GM18511 (cell line): ENCODE results near the gene CHCHD6.

Experiments used
- ATAC-seq: cut with Tn5 transposase; IDR thresholded peaks from one replicate; pipeline ENCODE4 v1.9.1; 2021; ENCODE audit warnings: mild to moderate bottlenecking, moderate library complexity; ENCODE audit not compliant: unreplicated experiment

CHCHD6 gene

GRCh38 chr3:126917232-126917804 lies 213.3 kb downstream of the CHCHD6 start:
- ATAC-seq: no peak

- no peak for ATAC-seq
Observed at GRCh38 chr3:126918355-126918821, 214.3 kb downstream of the CHCHD6 start.

DNA sequence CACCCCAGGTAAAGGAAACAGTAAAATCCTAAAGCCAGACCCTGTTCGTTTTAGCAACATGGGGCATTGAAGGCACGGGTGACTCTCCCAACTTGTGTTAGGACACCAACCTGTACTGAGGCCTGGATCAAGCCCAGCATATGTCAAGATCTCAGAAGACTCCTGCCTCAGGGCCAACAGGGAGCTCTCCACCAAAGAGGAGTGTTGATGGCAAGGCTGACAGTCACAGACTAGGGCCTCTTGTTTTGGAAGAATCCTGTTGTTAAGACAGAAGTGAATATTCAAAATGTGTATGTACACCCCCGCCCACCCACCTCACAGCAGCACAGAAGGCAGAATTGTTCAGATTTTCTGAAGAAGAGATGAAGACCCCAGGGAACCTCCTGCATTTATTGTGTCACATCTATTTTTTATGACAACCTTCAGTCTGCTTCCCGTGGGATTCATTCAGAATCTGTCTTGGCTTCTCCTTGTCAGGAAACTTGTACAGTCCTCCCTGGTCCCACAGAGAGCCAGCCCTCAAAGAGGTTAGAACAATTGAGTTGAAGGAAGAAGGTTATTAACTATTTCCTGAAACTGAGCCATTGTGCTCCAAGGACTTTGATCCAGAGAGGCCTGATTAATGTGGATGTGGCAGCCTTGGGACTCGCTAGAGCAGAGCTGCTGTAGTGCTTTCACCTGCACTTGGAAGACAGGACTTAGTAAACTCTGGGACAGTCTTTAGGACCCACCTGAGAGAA lies 217.2 kb downstream of the CHCHD6 start:
- ATAC-seq: no peak

DNA sequence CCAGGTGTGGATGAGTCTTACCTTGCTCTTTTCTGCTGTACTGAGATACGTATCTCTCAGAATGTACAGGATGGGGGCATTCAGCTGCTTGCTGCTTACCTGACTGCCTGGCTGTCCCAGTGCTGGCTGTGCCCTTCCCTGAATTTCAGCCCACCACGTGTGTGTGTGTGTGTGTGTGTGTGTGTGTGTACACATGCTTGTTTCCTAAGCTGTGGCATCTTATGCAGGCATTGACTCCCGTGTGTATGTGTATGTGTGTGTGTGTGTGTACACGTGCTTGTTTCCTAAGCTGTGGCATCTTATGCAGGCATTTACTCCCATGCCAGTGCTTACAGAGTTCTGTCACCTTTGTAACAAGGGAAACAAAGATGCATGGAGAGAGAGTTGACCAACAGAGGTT lies 218.4 kb downstream of the CHCHD6 start:
- no peak for ATAC-seq

DNA sequence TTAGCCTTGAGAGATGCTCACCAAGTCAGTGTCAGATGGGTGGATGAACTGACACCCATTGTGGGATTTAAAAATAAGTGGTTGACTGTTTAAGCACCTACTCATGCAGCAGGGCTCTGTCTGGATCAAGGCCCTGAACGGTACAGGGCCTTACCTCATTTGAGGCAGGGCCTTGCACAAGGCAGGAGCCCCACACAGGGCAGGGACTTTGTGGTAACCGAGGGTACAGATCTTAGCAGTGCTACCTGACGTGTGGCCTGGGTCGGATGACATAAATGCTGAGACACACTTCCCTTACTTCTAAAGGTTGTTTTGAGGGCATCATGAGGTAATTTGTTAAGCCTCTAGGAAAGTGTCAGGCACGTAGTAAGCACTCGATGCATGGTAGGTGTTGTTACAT lies 219.4 kb downstream of the CHCHD6 start:
- no peak for ATAC-seq

DNA sequence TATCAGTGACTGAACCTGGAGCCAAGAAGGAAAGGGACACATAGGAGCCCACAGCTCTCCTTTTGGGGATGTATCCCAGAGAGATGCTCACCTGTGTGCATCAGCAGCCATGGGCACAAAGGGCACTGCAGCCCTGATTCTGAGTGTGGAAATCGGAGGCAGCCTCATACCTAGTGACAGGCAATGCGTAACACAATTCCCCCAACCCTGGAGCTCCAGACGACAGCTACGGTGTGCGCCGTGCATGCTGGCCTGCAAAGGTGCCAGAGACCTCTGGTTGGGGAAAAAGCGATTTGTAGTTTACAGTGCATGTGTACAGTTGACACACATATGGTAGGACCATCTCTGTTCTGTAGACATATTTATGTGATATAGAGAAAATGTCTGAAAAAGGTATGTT lies 219.9 kb downstream of the CHCHD6 start:
- no peak for ATAC-seq

DNA sequence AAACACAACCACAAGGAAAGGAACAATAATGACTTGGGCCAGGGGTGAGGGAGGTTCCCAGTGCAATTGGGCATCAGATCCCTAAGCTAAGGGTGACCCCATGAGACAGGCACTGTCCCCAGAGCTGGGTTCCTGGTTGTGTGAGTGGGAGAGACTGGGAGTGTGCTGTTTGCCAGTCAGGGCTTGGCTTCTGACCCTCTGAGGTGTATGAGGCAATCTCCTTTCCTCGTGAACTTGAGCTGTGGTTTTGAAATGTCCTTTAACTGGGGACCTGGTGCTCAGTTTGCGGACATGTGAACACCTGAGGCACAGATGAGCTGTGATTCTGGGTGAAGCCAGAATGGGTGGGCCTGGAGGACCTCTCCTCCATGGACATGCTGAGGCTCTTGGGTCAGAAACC lies 220.4 kb downstream of the CHCHD6 start:
- no peak for ATAC-seq

GRCh38 chr3:126925411-126926171 lies 221.6 kb downstream of the CHCHD6 start:
- no peak for ATAC-seq

GRCh38 chr3:126926684-126927400 lies 222.8 kb downstream of the CHCHD6 start:
- no peak for ATAC-seq

DNA sequence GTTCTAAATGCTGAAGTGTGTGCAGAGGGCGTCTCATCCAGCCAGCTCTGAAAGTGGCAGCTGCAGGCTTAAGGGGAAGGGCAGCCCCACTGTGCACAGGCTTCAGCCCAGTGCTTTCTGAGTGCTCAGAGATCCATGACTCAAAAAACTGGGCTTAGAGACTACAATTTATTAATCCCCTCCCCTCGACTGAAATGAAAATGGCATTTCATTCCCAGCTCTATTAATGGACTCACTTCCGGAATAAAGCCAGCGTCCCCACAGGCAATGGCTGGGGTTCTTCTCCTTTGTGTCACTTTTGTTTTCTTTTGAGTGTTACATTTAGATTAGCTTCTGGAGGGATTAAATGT lies 223.3 kb downstream of the CHCHD6 start:
- ATAC-seq: no peak

GRCh38 chr3:126927846-126928245 lies 223.8 kb downstream of the CHCHD6 start:
- no peak for ATAC-seq

- ATAC-seq: no peak
Observed at GRCh38 chr3:126928921-126929474, 225.0 kb downstream of the CHCHD6 start.

GRCh38 chr3:126930936-126931600 lies 227.0 kb downstream of the CHCHD6 start:
- no peak for ATAC-seq

DNA sequence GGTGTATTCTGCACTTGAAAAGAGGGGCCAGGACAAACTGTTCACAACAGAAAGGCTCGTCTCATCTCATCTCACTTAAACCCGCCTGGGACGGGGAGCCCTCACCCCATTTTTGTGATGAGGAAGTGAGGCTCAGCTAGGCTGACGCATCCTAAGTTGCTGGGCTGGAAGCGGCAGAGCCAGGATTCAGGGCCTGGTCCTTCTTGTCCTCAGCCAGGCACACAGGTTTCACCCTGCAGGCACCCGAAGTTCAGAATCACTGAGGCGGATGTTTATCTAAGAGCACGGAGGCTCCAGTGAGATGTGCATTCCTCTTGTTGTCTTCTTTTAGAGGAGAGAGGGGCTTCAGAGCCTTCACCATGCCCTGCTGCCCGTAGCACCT lies 227.8 kb downstream of the CHCHD6 start:
- ATAC-seq: no peak

DNA sequence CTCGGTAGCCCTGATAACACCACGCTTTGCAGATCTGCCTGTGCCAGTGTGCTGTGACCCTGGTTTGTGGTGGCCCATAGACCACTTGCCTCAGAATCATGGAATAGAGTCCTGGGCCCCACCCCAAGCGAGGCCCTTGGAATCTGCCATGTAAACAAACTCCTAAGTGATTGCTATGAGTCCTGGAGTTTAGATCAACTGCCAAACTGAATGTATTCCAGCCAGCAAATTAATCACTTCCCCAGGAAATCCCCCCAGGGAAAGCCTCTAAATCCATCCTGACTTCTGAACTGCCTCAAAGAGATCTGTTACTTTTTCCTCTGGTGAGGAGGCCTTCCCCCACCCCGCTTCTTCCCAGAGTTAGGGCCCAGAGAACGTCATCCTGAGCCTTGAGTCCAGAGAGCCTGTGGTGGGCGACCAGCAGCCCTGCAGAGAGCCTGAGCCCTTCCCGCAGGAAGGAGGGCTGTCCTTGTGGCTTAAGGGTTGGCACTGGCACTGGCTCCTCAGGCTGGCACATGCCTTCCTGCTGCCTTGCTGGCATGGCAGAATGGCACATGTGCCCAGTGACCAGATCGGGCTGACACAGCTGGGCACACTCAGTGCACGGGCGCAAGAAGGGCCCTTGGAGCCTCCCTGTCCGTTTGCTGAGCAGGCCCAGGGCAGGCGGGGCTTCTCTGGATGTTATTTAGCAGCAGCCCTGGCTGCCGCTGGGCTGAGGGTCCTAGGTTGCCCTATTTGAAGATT lies 228.3 kb downstream of the CHCHD6 start:
- ATAC-seq: no peak

DNA sequence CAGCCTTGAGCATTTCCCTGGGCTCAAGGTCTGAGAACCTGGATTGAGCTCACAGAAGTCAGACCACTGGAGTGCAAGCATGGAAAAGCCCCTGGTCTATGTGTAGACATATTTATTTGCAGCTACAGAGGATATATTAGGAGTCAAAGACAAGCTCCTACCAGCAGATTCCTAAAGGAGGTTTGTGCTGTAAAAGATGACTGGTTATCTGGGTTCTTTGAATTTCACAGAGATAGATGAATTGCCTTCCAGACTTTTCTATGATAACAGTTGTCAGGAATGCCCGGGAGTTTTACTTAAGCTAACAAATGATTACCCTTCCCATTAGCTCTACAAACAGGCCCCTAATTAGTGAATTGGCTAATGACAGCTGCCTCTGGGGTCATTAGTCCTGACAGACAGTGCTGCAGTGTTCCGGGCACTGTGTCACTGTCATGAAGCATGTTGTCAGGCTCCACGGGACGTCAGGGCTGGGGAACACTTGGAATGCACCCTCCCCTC lies 230.0 kb downstream of the CHCHD6 start:
- no peak for ATAC-seq

GRCh38 chr3:126934991-126935390 lies 231.0 kb downstream of the CHCHD6 start:
- no peak for ATAC-seq

DNA sequence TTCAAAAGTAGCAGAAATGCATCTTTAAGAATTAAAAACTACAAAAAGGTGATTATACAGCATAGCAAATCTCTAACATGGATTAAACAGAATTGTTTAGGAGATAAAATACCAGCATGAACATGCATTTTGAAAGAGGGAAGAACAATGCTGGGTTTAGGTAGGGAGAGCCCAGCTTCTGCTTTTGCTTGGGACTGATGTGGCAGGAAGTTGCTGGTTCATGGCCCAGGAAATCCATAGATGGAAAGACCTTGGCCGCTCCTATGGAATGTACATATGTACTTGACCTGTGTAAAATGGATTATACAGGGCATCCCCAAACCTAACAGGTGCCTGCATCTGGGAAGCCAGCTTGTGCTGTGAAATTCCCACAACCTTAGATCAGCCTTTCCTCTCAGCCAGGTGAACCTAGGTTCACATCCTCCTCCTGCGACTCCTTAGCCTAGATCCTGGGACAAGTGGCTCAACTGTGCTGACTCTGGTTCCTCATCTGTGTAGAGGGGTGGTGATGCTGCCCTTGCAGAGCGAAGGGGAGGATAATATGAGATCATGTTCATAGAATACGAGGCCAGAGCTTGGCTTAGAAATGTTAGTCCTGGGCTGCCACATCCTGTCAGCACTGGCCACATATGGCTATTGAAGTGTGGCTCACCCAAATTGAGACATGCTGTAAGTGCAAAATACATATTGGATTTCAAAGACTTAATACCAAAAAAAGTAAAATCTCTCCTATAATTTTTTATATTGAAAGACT lies 231.9 kb downstream of the CHCHD6 start:
- ATAC-seq: no peak

DNA sequence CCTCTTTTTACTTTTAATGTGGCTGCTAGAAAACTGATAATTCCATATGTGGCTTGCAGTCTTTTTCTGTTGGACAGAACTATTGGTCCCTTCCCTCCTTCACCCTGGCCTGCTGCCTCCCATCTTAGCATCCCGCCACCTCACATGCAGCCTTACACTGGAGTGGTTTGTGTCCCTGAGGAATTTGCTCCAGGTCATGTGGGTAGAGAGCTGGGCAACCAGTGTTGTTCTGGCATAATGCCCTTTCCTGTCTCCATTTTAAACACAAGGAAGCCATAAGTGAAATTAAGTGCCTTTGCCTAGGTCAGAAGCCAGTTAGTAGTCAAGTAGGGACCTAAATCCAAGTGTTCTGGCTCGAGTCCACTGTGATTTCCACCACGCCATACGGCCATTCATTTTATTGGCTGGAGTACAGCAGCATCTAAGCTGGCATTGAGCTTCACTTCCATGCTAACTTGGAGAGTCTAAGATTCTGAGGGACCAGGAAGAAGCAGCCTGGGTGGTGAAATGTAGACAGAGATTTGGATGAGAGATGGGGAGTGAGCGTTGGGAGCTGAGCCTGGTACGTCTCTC lies 232.9 kb downstream of the CHCHD6 start:
- no peak for ATAC-seq
